ENCODE measurements around the gene ATG2A.

The ATG2A gene

DNA sequence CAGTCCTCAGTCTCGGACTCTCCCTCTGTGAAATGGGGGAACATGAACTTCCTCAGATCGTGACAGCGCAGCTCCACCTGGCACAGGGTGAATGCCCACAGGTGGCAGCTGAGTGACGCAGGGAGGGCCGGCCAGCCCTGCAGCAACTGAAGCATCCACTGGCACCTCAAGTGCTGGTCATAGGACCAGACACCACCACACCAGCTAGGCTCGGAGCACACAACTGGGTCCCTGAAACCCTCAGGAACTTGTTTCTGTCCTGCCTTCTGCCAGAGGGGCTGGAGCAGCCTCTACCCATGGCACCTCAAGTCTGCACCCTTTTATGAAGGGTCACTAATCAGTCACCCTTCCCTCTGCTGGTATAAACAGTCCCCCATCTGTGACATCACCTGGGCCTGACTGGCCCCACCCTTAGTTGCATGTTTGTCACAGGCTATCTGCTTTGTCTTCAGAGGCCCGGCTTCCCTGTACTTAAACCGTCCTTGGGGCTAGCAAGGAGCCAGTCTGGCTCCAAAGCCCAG lies 65.1 kb downstream of the ATG2A start:
- Histone ChIP-seq H2AFZ (ENCODE audit: low read length) (no peak overlapping the region), H3F3A (ENCODE audit: insufficient read depth, low read length) (peaks cover 22% of the 10 kb centered on the region), H3K9me2 (replicated peaks; ENCODE audit: insufficient read depth, low read length) (no peaks in the 10 kb centered on the region), H3K9me3 (replicated peaks; ENCODE audit: insufficient read depth, low read length) (no peaks in the 10 kb centered on the region), H3K4me3 (ENCODE audit: low read length) (peak overlapping the region; percentile 43; the same call in 1 of the 2 replicates), H4K20me1 (ENCODE audit: insufficient read depth, low read length) (no peaks in the 10 kb centered on the region), H3K79me2 (ENCODE audit: low read length) (no peaks in the 10 kb centered on the region), H3K9ac (ENCODE audit: low read length) (peak overlapping the region; percentile 80), H3K4me1 (ENCODE audit: low read length) (peaks cover 55% of the 10 kb centered on the region), H3K27me3 (replicated peaks; ENCODE audit: insufficient read depth, low read length) (no peaks in the 10 kb centered on the region), H3K4me2 (ENCODE audit: low read depth, low read length) (peak overlapping the region; percentile 83), H3K27ac (ENCODE audit: low read length) (peak overlapping the region; percentile 97), H3K36me3 (replicated peaks; ENCODE audit: insufficient read depth, low read length) (0 out of 2 replicates have a peak, but pooled peaks cover 5% of the 10 kb centered on the region)
- peak; percentile 83 for DNase-seq
- TF ChIP-seq EZH2phosphoT487 (IDR thresholded peaks at IDR 0.05; ENCODE audit: low read length) (no peak), EZH2 (optimal IDR thresholded peaks at IDR 0.05; ENCODE audit: low read depth, low read length) (no peak), CTCF (IDR thresholded peaks at IDR 0.05; ENCODE audit: low read length) (no peak)

DNA sequence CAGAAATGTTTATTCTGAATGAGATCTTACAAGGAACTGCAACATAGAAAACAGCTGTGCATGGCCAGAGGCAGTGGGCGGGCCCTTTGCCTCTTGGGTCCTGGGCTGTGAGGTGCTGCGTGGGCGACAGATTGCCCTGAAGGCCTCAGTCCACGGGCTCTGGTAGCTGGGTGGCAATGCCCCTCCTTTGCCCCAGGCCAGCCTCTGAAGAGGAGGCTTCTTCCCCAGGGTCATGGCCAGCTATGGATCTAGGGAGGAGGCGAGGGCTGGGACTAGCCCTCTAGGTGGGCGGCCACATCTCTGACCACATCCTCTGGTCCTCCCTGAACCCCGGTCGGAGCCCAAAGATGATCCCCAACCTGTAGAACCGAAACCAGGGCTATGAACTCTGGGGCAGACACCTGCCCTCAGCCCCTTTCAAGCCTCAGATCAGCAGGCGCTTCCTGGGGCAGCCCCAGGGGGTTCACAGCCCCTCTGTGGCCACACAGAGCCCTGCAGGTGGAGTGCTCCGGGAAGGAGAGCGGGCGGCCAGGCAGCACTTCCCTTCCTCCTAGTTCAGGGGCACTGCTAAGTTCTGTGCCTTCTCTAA lies 65.9 kb downstream of the ATG2A start:
- DNase-seq: peak; percentile 95
- TF ChIP-seq EZH2phosphoT487 (IDR thresholded peaks at IDR 0.05; ENCODE audit: low read length): no peak
- TF ChIP-seq EZH2 (optimal IDR thresholded peaks at IDR 0.05; ENCODE audit: low read depth, low read length): no peak
- peak; percentile 46 for TF ChIP-seq CTCF (IDR thresholded peaks at IDR 0.05; ENCODE audit: low read length)
- H3K27me3 ChIP-seq (replicated peaks; ENCODE audit: insufficient read depth, low read length): no peaks in the 10 kb centered on the region
- peaks cover 55% of the 10 kb centered on the region for H3K4me1 ChIP-seq (ENCODE audit: low read length)
- H3K4me3 ChIP-seq (ENCODE audit: low read length): peak overlapping the region; percentile 43
- peak overlapping the region; percentile 51; the same call in 1 of the 2 replicates for H2AFZ ChIP-seq (ENCODE audit: low read length)
- H3K79me2 ChIP-seq (ENCODE audit: low read length): no peaks in the 10 kb centered on the region
- H3K27ac ChIP-seq (ENCODE audit: low read length): peak overlapping the region; percentile 97
- H3K4me2 ChIP-seq (ENCODE audit: low read depth, low read length): peak overlapping the region; percentile 83
- H3K36me3 ChIP-seq (replicated peaks; ENCODE audit: insufficient read depth, low read length): 0 out of 2 replicates have a peak, but pooled peaks cover 5% of the 10 kb centered on the region
- H3K9me2 ChIP-seq (replicated peaks; ENCODE audit: insufficient read depth, low read length): no peaks in the 10 kb centered on the region
- no peaks in the 10 kb centered on the region for H4K20me1 ChIP-seq (ENCODE audit: insufficient read depth, low read length)
- H3K9me3 ChIP-seq (replicated peaks; ENCODE audit: insufficient read depth, low read length): no peaks in the 10 kb centered on the region
- peaks cover 22% of the 10 kb centered on the region for H3F3A ChIP-seq (ENCODE audit: insufficient read depth, low read length)
- H3K9ac ChIP-seq (ENCODE audit: low read length): peak overlapping the region; percentile 80

DNA sequence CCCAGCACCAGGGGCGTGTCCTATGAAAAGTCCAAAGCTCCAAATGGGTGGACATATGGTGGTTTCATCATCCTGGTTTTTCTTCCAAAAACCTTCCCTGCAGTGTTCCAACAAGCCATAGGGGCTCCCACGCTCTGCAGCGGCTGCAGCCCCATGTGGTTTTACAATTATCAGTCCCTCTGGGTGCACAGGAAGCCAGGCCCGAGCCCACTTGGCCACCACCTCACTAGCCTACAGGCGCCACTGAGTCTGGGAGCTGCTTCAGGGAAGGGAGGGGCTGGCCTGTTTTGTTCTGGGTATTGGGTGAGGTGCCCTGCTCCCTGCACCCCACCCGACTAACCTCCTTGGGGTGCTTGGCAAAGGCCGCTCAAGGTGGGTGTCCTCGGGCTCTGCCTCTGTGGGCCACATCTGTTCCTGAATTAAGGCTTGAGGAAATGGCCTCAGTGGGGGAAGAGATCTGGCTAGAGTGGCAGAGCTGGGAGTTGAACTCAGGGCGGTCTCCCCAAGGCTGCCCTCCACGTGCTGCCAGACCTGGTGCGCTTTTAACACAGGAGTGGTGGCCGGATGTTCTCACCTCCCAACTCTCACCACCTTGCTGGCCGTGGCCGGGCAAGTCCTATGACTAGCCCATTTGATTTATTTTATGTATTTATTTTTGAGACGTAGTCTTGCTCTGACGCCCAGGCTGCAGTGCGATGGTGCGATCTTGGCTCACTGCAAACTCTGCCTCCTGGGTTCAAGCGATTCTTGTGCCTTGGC lies 67.2 kb downstream of the ATG2A start:
- H3K27ac ChIP-seq (ENCODE audit: low read length): peak overlapping the region; percentile 97; the same call in 1 of the 2 replicates
- H3K27me3 ChIP-seq (replicated peaks; ENCODE audit: insufficient read depth, low read length): no peaks in the 10 kb centered on the region
- no peaks in the 10 kb centered on the region for H3K9me3 ChIP-seq (replicated peaks; ENCODE audit: insufficient read depth, low read length)
- no peak overlapping the region for H3K9ac ChIP-seq (ENCODE audit: low read length)
- no peaks in the 10 kb centered on the region for H3K9me2 ChIP-seq (replicated peaks; ENCODE audit: insufficient read depth, low read length)
- 0 out of 2 replicates have a peak, but pooled peaks cover 4% of the 10 kb centered on the region for H3K36me3 ChIP-seq (replicated peaks; ENCODE audit: insufficient read depth, low read length)
- no peaks in the 10 kb centered on the region for H3K79me2 ChIP-seq (ENCODE audit: low read length)
- H3K4me2 ChIP-seq (ENCODE audit: low read depth, low read length): no peak overlapping the region
- no peak overlapping the region for H3K4me3 ChIP-seq (ENCODE audit: low read length)
- no peak for TF ChIP-seq CTCF (IDR thresholded peaks at IDR 0.05; ENCODE audit: low read length)
- TF ChIP-seq EZH2phosphoT487 (IDR thresholded peaks at IDR 0.05; ENCODE audit: low read length): no peak
- no peak for TF ChIP-seq EZH2 (optimal IDR thresholded peaks at IDR 0.05; ENCODE audit: low read depth, low read length)
- H2AFZ ChIP-seq (ENCODE audit: low read length): no peak overlapping the region
- no peaks in the 10 kb centered on the region for H4K20me1 ChIP-seq (ENCODE audit: insufficient read depth, low read length)
- H3F3A ChIP-seq (ENCODE audit: insufficient read depth, low read length): peaks cover 22% of the 10 kb centered on the region
- DNase-seq: no peak
- H3K4me1 ChIP-seq (ENCODE audit: low read length): peaks cover 58% of the 10 kb centered on the region

Measured in MM.1S (cell line).